H9 (cell line): ENCODE data around the gene NDUFB11. TPM values are rescaled to one million over a fixed set of nuclear protein-coding genes. Genes with fewer than 3 reads are reported as not detected.

ENCODE experiments used
- DNase-seq: peaks from one replicate; pipeline ENCODE4 v3.0.0-alpha.2; 2017
- H2AFZ ChIP-seq: one replicate; pipeline ENCODE4 v1.6.1; 2013; ENCODE audit warnings: mild to moderate bottlenecking, low read length, control low read depth, moderate library complexity
- H2AK5ac ChIP-seq: 2 replicates; pipeline ENCODE4 v1.6.1; 2013; ENCODE audit warnings: low read length, control low read depth, mixed read lengths; ENCODE audit not compliant: insufficient read length
- H2BK120ac ChIP-seq: one replicate; pipeline ENCODE4 v1.6.1; 2013; ENCODE audit warnings: low read depth, mild to moderate bottlenecking, low read length, control low read depth, inconsistent platforms; ENCODE audit not compliant: poor library complexity, severe bottlenecking
- H2BK12ac ChIP-seq: 2 replicates; pipeline ENCODE4 v1.6.1; 2013; ENCODE audit warnings: low read length, control low read depth, mixed read lengths, low read depth; ENCODE audit not compliant: insufficient read length
- H2BK15ac ChIP-seq: 2 replicates; pipeline ENCODE4 v1.6.1; 2013; ENCODE audit warnings: low read depth, low read length, control low read depth
- H2BK20ac ChIP-seq: one replicate; pipeline ENCODE4 v1.6.1; 2013; ENCODE audit warnings: low read depth, mild to moderate bottlenecking, low read length, control low read depth, inconsistent platforms; ENCODE audit not compliant: poor library complexity, severe bottlenecking
- H2BK5ac ChIP-seq: 2 replicates; pipeline ENCODE4 v1.6.1; 2013; ENCODE audit warnings: low read length, control low read depth, mixed read lengths; ENCODE audit not compliant: insufficient read length
- H3K14ac ChIP-seq: 2 replicates; pipeline ENCODE4 v1.6.1; 2013; ENCODE audit warnings: low read length, control low read depth; ENCODE audit not compliant: insufficient read depth
- H3K18ac ChIP-seq: 2 replicates; pipeline ENCODE4 v1.6.1; 2013; ENCODE audit warnings: low read depth, mild to moderate bottlenecking, mixed read lengths, low read length, control low read depth; ENCODE audit not compliant: insufficient read length
- H3K23ac ChIP-seq: 2 replicates; pipeline ENCODE4 v1.6.1; 2013; ENCODE audit warnings: low read length, control low read depth, mixed read lengths, low read depth; ENCODE audit not compliant: insufficient read length
- H3K23me2 ChIP-seq: 2 replicates; pipeline ENCODE4 v1.6.1; 2013; ENCODE audit warnings: low read depth, mild to moderate bottlenecking, mixed read lengths, low read length, control low read depth; ENCODE audit not compliant: insufficient read length, poor library complexity, severe bottlenecking
- H3K27ac ChIP-seq: 2 replicates; pipeline ENCODE4 v1.5.1; 2013; ENCODE audit warnings: low read length, control low read depth, mixed read lengths, low read depth; ENCODE audit not compliant: insufficient read length
- H3K27me3 ChIP-seq: 2 replicates; pipeline ENCODE4 v1.6.1; 2013; ENCODE audit warnings: low read length, control low read depth, inconsistent platforms; ENCODE audit not compliant: insufficient read depth
- H3K4ac ChIP-seq: 2 replicates; pipeline ENCODE4 v1.6.1; 2013; ENCODE audit warnings: low read depth, mild to moderate bottlenecking, control low read depth, inconsistent platforms, low read length, moderate library complexity
- H3K4me1 ChIP-seq: 2 replicates; pipeline ENCODE4 v1.6.1; 2013; ENCODE audit warnings: low read length, control low read depth, inconsistent platforms; ENCODE audit not compliant: insufficient read depth
- H3K4me2 ChIP-seq: 2 replicates; pipeline ENCODE4 v1.6.1; 2013; ENCODE audit warnings: low read length, control low read depth, mixed read lengths; ENCODE audit not compliant: insufficient read length, insufficient read depth
- H3K56ac ChIP-seq: 2 replicates; pipeline ENCODE4 v1.6.1; 2013; ENCODE audit warnings: low read depth, mild to moderate bottlenecking, mixed read lengths, low read length, control low read depth; ENCODE audit not compliant: insufficient read length
- H3K79me1 ChIP-seq: 2 replicates; pipeline ENCODE4 v1.6.1; 2013; ENCODE audit warnings: low read depth, mild to moderate bottlenecking, moderate library complexity, low read length, control low read depth, inconsistent platforms; ENCODE audit not compliant: insufficient read depth, poor library complexity, severe bottlenecking
- H3K79me2 ChIP-seq: 2 replicates; pipeline ENCODE4 v1.6.1; 2013; ENCODE audit warnings: low read length, control low read depth, inconsistent platforms; ENCODE audit not compliant: insufficient read depth
- H3K9ac ChIP-seq: 2 replicates; pipeline ENCODE4 v1.6.1; 2013; ENCODE audit warnings: low read length, control low read depth, mixed read lengths; ENCODE audit not compliant: insufficient read length; ENCODE audit errors: extremely low read depth
- H3K9me3 ChIP-seq: one replicate; pipeline ENCODE4 v1.6.1; 2013; ENCODE audit warnings: low read depth, low read length, inconsistent platforms; ENCODE audit not compliant: control insufficient read depth
- H3T11ph ChIP-seq: one replicate; pipeline ENCODE4 v1.6.1; 2013; ENCODE audit warnings: mild to moderate bottlenecking, low read length, control low read depth, inconsistent platforms
- H4K20me1 ChIP-seq: one replicate; pipeline ENCODE4 v1.6.1; 2013; ENCODE audit not compliant: control insufficient read depth, insufficient read length, insufficient read depth
- H4K5ac ChIP-seq: 2 replicates; pipeline ENCODE4 v1.6.1; 2013; ENCODE audit warnings: low read depth, mild to moderate bottlenecking, mixed read lengths, low read length, control low read depth; ENCODE audit not compliant: insufficient read length
- H4K8ac ChIP-seq: replicated peaks from 2 replicates; pipeline ENCODE4 v1.6.1; 2013; ENCODE audit warnings: low read length, control low read depth, mixed read lengths, low read depth; ENCODE audit not compliant: insufficient read length
- H4K91ac ChIP-seq: 2 replicates; pipeline ENCODE4 v1.6.1; 2013; ENCODE audit warnings: low read depth, mild to moderate bottlenecking, moderate library complexity, mixed read lengths, low read length, control low read depth; ENCODE audit not compliant: insufficient read length
- H3K27ac Mint-ChIP-seq, 3 experiments: 2 replicates in 2 of 3; 3 replicates in 1 of 3; pipeline ENCODE4 v1.8.0; 2020 to 2021; ENCODE audit warnings: mixed read lengths in 3 of 3, mild to moderate bottlenecking in 1 of 3, moderate library complexity in 1 of 3
- H3K27me3 Mint-ChIP-seq: 2 replicates; pipeline ENCODE4 v1.8.0; 2021; ENCODE audit warnings: low read depth, mild to moderate bottlenecking, moderate library complexity, mixed read lengths
- H3K36me3 Mint-ChIP-seq, 3 experiments: 2 replicates in 2 of 3; 3 replicates in 1 of 3; pipeline ENCODE4 v1.8.0; 2020 to 2021; ENCODE audit warnings: low read depth in 3 of 3, mixed read lengths in 3 of 3; ENCODE audit not compliant: insufficient read depth in 1 of 3
- H3K4me1 Mint-ChIP-seq, 2 experiments: 2 replicates each; pipeline ENCODE4 v1.8.0; 2020; ENCODE audit warnings: mixed read lengths in 2 of 2
- H3K4me3 Mint-ChIP-seq, 2 experiments: 2 replicates in 1 of 2; 3 replicates in 1 of 2; pipeline ENCODE4 v1.8.0; 2020 to 2021; ENCODE audit warnings: mild to moderate bottlenecking in 2 of 2, mixed read lengths in 2 of 2, moderate library complexity in 1 of 2
- H3K9me3 Mint-ChIP-seq, 2 experiments: 2 replicates in 1 of 2; 3 replicates in 1 of 2; pipeline ENCODE4 v1.8.0; 2020; ENCODE audit warnings: mild to moderate bottlenecking in 2 of 2, mixed read lengths in 2 of 2, moderate library complexity in 1 of 2
- WGBS: extraction: QIAGEN DNeasy Blood & Tissue Kit; methylation state at CpG from one replicate; pipeline ENCODE4 v1.1.7; 2013; ENCODE audit warnings: missing lambda C conversion rate, low lambda C conversion rate, mixed read lengths; ENCODE audit not compliant: insufficient read length; ENCODE audit errors: extremely low coverage; 5-methylcytosine and 5-hydroxymethylcytosine counted together
- total RNA-seq: library from RNA; stranded (reverse); gene quantifications from 2 replicates; pipeline ENCODE4 v1.2.1, GENCODE V29; 2021
- TF ChIP-seq, protein P1 (sequence below): fragments of 200-600 bp; sonication (generic); conservative IDR thresholded peaks from 3 replicates; pipeline ENCODE4 v1.8.0; 2021; ENCODE audit warnings: antibody characterized with exemption, mild to moderate bottlenecking

Gene NDUFB11
- total RNA-seq, 1 experiment from 2014 or later = 100 TPM

DNA sequence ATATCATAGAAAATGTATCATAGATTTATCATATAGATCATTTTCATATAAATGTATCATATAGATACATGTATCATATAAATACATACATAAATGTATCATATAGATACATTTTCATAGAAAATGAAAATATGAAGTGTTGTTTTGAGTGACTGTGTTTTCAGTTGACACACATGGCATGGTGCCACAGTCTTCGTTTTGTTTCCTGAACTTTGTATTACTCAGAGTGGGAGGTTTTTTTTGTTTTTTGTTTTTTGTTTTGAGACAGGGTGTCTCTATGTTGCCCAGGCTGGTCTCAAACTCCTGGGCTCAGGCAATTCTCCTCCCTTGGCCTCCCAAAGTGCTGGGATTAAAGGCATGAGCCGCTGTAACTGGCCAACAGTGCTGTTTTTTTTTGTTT, 4.4 kb upstream of the NDUFB11 start:
- Histone ChIP-seq H3K79me1 (no peaks in the 10 kb centered on the region), H3K14ac (no peak overlapping the region), H2BK12ac (no peak overlapping the region), H4K8ac (no peak overlapping the region), H4K91ac (no peak overlapping the region), H3K79me2 (peaks cover 24% of the 10 kb centered on the region), H3K27me3 (no peaks in the 10 kb centered on the region), H4K5ac (no peak overlapping the region), H3K18ac (no peak overlapping the region), H2AK5ac (no peak overlapping the region), H3K23ac (no peak overlapping the region), H3K23me2 (peaks cover 8% of the 10 kb centered on the region), H2AFZ (no peak overlapping the region), H3T11ph (no peak overlapping the region), H2BK120ac (no peak overlapping the region), H3K9me3 (no peaks in the 10 kb centered on the region), H4K20me1 (no peaks in the 10 kb centered on the region), H2BK5ac (no peak overlapping the region), H3K27ac (no peak overlapping the region), H3K9ac (no peak overlapping the region), H3K4me2 (no peak overlapping the region), H3K4ac (no peak overlapping the region), H2BK20ac (no peak overlapping the region), H3K56ac (no peak overlapping the region), H3K4me1 (no peaks in the 10 kb centered on the region; the same call in 1 of the 2 replicates), H2BK15ac (no peak overlapping the region)
- Mint-ChIP-seq H3K4me3 (no peak overlapping the region), H3K36me3 (peaks cover 16 to 35% (median 26%) of the 10 kb centered on the region in 3 experiments), H3K4me1 (peaks cover 10 to 11% of the 10 kb centered on the region in 2 experiments), H3K27me3 (no peaks in the 10 kb centered on the region), H3K9me3 (peaks cover 60 to 65% of the 10 kb centered on the region in 2 experiments), H3K27ac (no peak overlapping the region)
- DNase-seq = no peak
- TF ChIP-seq, protein P1, sequence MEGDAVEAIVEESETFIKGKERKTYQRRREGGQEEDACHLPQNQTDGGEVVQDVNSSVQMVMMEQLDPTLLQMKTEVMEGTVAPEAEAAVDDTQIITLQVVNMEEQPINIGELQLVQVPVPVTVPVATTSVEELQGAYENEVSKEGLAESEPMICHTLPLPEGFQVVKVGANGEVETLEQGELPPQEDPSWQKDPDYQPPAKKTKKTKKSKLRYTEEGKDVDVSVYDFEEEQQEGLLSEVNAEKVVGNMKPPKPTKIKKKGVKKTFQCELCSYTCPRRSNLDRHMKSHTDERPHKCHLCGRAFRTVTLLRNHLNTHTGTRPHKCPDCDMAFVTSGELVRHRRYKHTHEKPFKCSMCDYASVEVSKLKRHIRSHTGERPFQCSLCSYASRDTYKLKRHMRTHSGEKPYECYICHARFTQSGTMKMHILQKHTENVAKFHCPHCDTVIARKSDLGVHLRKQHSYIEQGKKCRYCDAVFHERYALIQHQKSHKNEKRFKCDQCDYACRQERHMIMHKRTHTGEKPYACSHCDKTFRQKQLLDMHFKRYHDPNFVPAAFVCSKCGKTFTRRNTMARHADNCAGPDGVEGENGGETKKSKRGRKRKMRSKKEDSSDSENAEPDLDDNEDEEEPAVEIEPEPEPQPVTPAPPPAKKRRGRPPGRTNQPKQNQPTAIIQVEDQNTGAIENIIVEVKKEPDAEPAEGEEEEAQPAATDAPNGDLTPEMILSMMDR = no peak
- WGBS = no CpG with 5 or more reads among the region's 2 CpGs
